CD4-positive, alpha-beta T cell treated with Interleukin-6 for 4 hours (primary cell): ENCODE measurements around the gene SGTA.
"Not testable (repeated sequence)": the region's sequence is repeated elsewhere in the genome, so short reads cannot be mapped to it uniquely, and the experiment has no call there.

Experiments
- DNase-seq: peaks from one replicate; pipeline ENCODE4 v3.0.0-alpha.2; 2020; ENCODE audit warnings: mixed read lengths

The SGTA gene

GRCh38 chr19:2722541-2723344 lies 60.3 kb downstream of the SGTA start:
- DNase-seq, result no peak

GRCh38 chr19:2721570-2722540 lies 61.2 kb downstream of the SGTA start:
- no peak for DNase-seq

GRCh38 chr19:2720777-2721569 lies 62.1 kb downstream of the SGTA start, which contains the start of gene DIRAS1:
DIRAS1 (minus strand) TSS chr19:2721372; CDS start chr19:2717806, 3,566 bp downstream.
- DNase-seq, result no peak

- DNase-seq, result no peak
Observed at GRCh38 chr19:2719920-2720776, 62.9 kb downstream of the SGTA start.

- no peak for DNase-seq
Observed at GRCh38 chr19:2719232-2719735, 63.8 kb downstream of the SGTA start.

DNA sequence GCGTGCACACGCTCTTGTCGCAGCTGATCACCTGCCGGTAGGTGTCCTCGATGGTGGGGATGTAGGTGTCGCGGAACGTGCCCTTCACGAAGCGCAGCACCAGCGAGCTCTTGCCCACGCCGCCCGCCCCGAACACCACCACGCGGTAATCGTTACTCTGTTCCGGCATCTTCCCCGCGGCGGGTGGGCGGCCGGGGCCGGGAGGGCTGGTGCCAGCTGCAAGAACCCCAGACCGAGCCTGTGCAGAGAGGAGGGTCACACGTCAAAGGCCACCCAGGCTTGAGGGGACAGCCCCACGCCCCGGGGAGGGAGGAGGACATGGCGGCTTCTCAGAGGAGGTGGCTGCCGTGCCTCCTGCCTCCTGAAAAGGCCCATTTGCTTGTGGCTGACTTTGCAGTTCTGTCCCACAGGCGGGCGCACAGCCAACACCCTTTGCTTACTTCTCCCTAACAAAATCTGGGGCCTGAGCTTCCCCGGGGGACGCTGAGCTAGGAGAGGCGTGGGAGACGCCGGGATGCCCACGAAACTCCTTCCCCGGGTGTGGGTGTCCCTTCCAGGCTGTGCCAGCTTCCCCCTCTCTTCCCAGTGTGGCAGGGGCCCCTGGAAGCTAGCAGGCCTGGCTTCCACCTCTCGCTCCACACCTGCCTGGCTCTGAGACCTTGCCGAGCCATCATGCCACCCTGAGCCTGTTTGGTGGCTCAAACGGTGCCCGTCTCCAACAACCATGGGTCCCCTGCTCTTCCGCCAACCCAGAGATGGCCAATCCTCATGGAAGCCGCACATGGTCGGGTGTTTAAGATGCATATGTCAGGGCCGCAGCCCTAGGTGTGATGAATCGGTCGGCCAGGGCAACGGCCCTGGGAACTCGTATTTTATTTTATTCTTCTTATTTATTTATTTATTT lies 65.2 kb downstream of the SGTA start:
- DNase-seq, result no peak

GRCh38 chr19:2716722-2717637 lies 66.1 kb downstream of the SGTA start:
- no peak for DNase-seq

- DNase-seq, result no peak
Observed at GRCh38 chr19:2716275-2716650, 66.8 kb downstream of the SGTA start.

- DNase-seq, result no peak
Observed at GRCh38 chr19:2715470-2716274, 67.4 kb downstream of the SGTA start.

DNA sequence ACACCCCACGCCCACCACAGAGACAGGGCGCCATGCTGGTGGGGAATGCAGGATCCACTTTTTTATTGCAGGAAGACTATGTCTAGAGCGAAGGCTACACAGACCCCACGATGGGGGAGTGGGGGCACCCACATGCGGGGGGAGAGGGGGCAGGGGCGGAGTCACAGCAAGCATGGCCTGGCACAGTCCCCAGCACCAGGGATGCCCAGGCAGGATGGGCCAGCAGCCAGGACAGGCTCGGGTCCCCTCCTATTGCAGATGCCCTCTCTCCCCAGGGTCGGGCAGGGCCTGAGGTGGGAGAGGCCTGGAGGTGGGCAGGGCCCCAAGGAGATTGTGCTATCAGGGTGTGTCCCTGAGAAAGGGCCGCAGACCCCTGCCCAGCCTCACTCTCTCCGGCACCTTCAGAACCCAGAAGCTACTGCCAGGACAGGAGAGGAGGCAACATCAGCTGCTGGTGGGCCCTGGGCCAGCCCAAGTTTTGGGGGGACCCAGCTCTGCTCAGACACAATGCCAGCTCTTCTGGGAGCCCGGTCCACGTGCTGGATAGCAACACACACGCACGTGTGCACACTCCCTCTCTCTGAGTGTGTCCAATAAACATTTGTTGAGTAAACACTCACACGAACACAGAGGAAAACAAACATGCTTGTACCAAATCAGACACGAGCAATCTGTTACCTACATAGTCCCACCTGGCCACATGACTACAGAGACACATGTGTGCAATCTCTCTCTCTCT lies 68.4 kb downstream of the SGTA start:
- DNase-seq, result no peak

GRCh38 chr19:2714102-2714501 lies 69.0 kb downstream of the SGTA start:
- not testable (repeated sequence) for DNase-seq

- not testable (repeated sequence) for DNase-seq
Observed at GRCh38 chr19:2713170-2713569, 69.9 kb downstream of the SGTA start.

GRCh38 chr19:2711875-2712205 lies 71.2 kb downstream of the SGTA start:
- no peak for DNase-seq

- DNase-seq, result no peak
Observed at GRCh38 chr19:2711172-2711874, 71.8 kb downstream of the SGTA start.

GRCh38 chr19:2706251-2706650 lies 76.8 kb downstream of the SGTA start:
- no peak for DNase-seq
